Fibroblast of lung (primary cell): ENCODE measurements around the gene WT1. TPM values are rescaled to one million over a fixed set of nuclear protein-coding genes. Genes with fewer than 3 reads are reported as not detected.

Experiments used
- DNase-seq, 2 donors: peaks; one replicate each; pipeline versions ENCODE4 v3.0.0 to v3.0.0-alpha.2; 2010; ENCODE audit warnings: low read depth in 2 of 2
- H2AFZ ChIP-seq: 2 replicates; pipeline ENCODE4 v1.5.1; 2012; ENCODE audit warnings: low read length, control low read depth, inconsistent platforms
- H3K27ac ChIP-seq: 2 replicates; pipeline ENCODE4 v1.5.1; 2011; ENCODE audit warnings: low read length, control low read depth; ENCODE audit not compliant: insufficient read depth
- H3K27me3 ChIP-seq: 2 replicates; pipeline ENCODE4 v1.5.1; 2011; ENCODE audit warnings: mild to moderate bottlenecking, low read length; ENCODE audit not compliant: control insufficient read depth, insufficient read depth
- H3K36me3 ChIP-seq: 2 replicates; pipeline ENCODE4 v1.5.1; 2011; ENCODE audit warnings: low read length; ENCODE audit not compliant: control insufficient read depth, insufficient read depth
- H3K4me1 ChIP-seq: 2 replicates; pipeline ENCODE4 v1.5.1; 2011; ENCODE audit warnings: low read length; ENCODE audit not compliant: control insufficient read depth, insufficient read depth; ENCODE audit errors: extremely low read depth
- H3K4me2 ChIP-seq: 2 replicates; pipeline ENCODE4 v1.5.1; 2011; ENCODE audit warnings: low read length, control low read depth; ENCODE audit not compliant: insufficient read depth; ENCODE audit errors: extremely low read depth
- H3K4me3 ChIP-seq, 4 experiments: fragments of 200-600 bp in 1 of 4; sonication (generic) in 1 of 4; replicated peaks in 1 of 4; 2 replicates each; pipeline ENCODE4 v1.5.1; 2011 to 2016; ENCODE audit warnings: low read length in 4 of 4, low read depth in 3 of 4, mild to moderate bottlenecking in 3 of 4, control low read depth in 2 of 4, inconsistent platforms in 1 of 4, mixed read lengths in 1 of 4; ENCODE audit not compliant: insufficient read depth in 1 of 4; ENCODE audit errors: control extremely low read depth in 1 of 4
- H3K79me2 ChIP-seq: 2 replicates; pipeline ENCODE4 v1.5.1; 2012; ENCODE audit warnings: mild to moderate bottlenecking, low read length, inconsistent platforms; ENCODE audit not compliant: control insufficient read depth, insufficient read depth
- H3K9ac ChIP-seq: 2 replicates; pipeline ENCODE4 v1.5.1; 2011; ENCODE audit warnings: mild to moderate bottlenecking, low read length, control low read depth; ENCODE audit not compliant: insufficient read depth
- H3K9me3 ChIP-seq: 2 replicates; pipeline ENCODE4 v1.5.1; 2012; ENCODE audit warnings: low read depth, low read length; ENCODE audit not compliant: control insufficient read depth, insufficient read depth
- H4K20me1 ChIP-seq: 2 replicates; pipeline ENCODE4 v1.5.1; 2011; ENCODE audit warnings: low read length; ENCODE audit not compliant: control insufficient read depth, insufficient read depth; ENCODE audit errors: extremely low read depth
- CTCF ChIP-seq, 2 donors: IDR thresholded peaks in 1 of 2; conservative IDR thresholded peaks in 1 of 2; 1 replicate in 1 of 2; 2 replicates in 1 of 2; pipeline ENCODE4 v1.5.1; 2011 to 2012; ENCODE audit warnings: low read length in 2 of 2, control low read depth in 1 of 2, inconsistent platforms in 1 of 2, low read depth in 1 of 2, mild to moderate bottlenecking in 1 of 2
- EZH2 ChIP-seq: IDR thresholded peaks from 2 replicates; pipeline ENCODE4 v1.5.1; 2012; ENCODE audit warnings: low read length, control low read depth, mild to moderate bottlenecking; ENCODE audit errors: missing control alignments
- polyA plus RNA-seq, 2 donors: library from polyadenylated mRNA; depleted of rRNA in 1 of 2; stranded (reverse) in 1 of 2; unstranded in 1 of 2; fragments of >200 nt; gene quantifications; 2 replicates each; pipeline ENCODE4 v1.2.1, GENCODE V29; 2011 to 2012; ENCODE audit warnings: missing spikeins in 1 of 2
- total RNA-seq: library from RNA; depleted of rRNA; stranded (reverse); fragments of >200 nt; gene quantifications from 2 replicates; pipeline ENCODE4 v1.2.1, GENCODE V29; 2014

WT1 gene
- total and polyA plus RNA-seq, 2 donors (not counting 1 experiment from before 2014, with no cell fraction given): not detected

GRCh38 chr11:32436751-32437494 is 1.6 kb upstream of the WT1 start:
- H3K79me2 ChIP-seq: no peaks in the 10 kb centered on the region
- no peaks in the 10 kb centered on the region for H3K4me1 ChIP-seq
- H2AFZ ChIP-seq: no peak overlapping the region
- H3K27me3 ChIP-seq: peaks cover 72% of the 10 kb centered on the region
- H3K27ac ChIP-seq: no peak overlapping the region
- no peaks in the 10 kb centered on the region for H3K36me3 ChIP-seq
- H4K20me1 ChIP-seq: no peaks in the 10 kb centered on the region
- TF ChIP-seq EZH2 (no peak), CTCF (conservative IDR thresholded peaks at IDR 0.05 in 1 of 2, IDR thresholded peaks at IDR 0.05 in 1 of 2; ENCODE audit: low read depth in 1 of 2, low read length in 2 of 2) (no peak)
- no peak overlapping the region for H3K9ac ChIP-seq
- no peak overlapping the region for H3K4me3 ChIP-seq
- H3K9me3 ChIP-seq: no peaks in the 10 kb centered on the region
- H3K4me2 ChIP-seq: no peak overlapping the region
- no peak for DNase-seq

- DNase-seq: no peak
- Histone ChIP-seq H3K4me1 (no peaks in the 10 kb centered on the region), H3K36me3 (no peaks in the 10 kb centered on the region), H3K9ac (no peak overlapping the region), H3K27me3 (peaks cover 73% of the 10 kb centered on the region), H2AFZ (no peak overlapping the region), H3K4me3 (no peak overlapping the region), H4K20me1 (no peaks in the 10 kb centered on the region), H3K79me2 (no peaks in the 10 kb centered on the region), H3K27ac (no peak overlapping the region), H3K4me2 (no peak overlapping the region), H3K9me3 (no peaks in the 10 kb centered on the region)
- TF ChIP-seq EZH2 (peak; percentile 81), CTCF (conservative IDR thresholded peaks at IDR 0.05 in 1 of 2, IDR thresholded peaks at IDR 0.05 in 1 of 2; ENCODE audit: low read depth in 1 of 2, low read length in 2 of 2) (no peak)
Observed at GRCh38 chr11:32435942-32436750, 807 bp upstream of the WT1 start.

GRCh38 chr11:32435152-32435480 is 223 bp downstream of the WT1 start:
- no peak overlapping the region for H3K4me2 ChIP-seq
- peaks cover 80% of the 10 kb centered on the region for H3K27me3 ChIP-seq

More at GRCh38 chr11:32435152-32435480, 223 bp downstream of the WT1 start:
- Histone ChIP-seq H3K27ac (no peak overlapping the region), H3K36me3 (no peaks in the 10 kb centered on the region), H3K9ac (no peak overlapping the region), H3K79me2 (no peaks in the 10 kb centered on the region), H3K9me3 (no peaks in the 10 kb centered on the region), H2AFZ (no peak overlapping the region), H4K20me1 (no peaks in the 10 kb centered on the region), H3K4me1 (no peaks in the 10 kb centered on the region), H3K4me3 (no peak overlapping the region)
- TF ChIP-seq EZH2 (no peak), CTCF (conservative IDR thresholded peaks at IDR 0.05 in 1 of 2, IDR thresholded peaks at IDR 0.05 in 1 of 2; ENCODE audit: low read depth in 1 of 2, low read length in 2 of 2) (no peak)
- no peak for DNase-seq
